Psoas muscle (tissue), 8 donors: ENCODE measurements around the gene PRSS38. TPM values are rescaled to one million over a fixed set of nuclear protein-coding genes. Genes with fewer than 3 reads are reported as not detected.
A peak's percentile ranks its signal among the peaks of the same experiment; 100 is the strongest.

ENCODE experiments used
- ATAC-seq, 4 donors: fragments of 200-7000 bp; cut with Tn5 transposase; one replicate each; pipeline ENCODE4 v1.9.1; 2020; ENCODE audit warnings: moderate library complexity in 3 of 4, mild to moderate bottlenecking in 2 of 4
- DNase-seq, 2 donors: peaks; one replicate each; pipeline ENCODE4 v3.0.0-alpha.2; 2020
- H3K27ac ChIP-seq: fragments of 200-600 bp; one replicate; pipeline ENCODE4 v1.8.0; 2022
- H3K27me3 ChIP-seq, 3 donors: fragments of 200-600 bp in 1 of 3; one replicate each; pipeline versions ENCODE4 v1.6.1 to v1.8.0; 2013 to 2022; ENCODE audit warnings: low read length in 2 of 3, mild to moderate bottlenecking in 2 of 3, moderate library complexity in 1 of 3; ENCODE audit not compliant: insufficient read depth in 3 of 3
- H3K36me3 ChIP-seq, 2 donors: fragments of 200-600 bp in 1 of 2; one replicate each; pipeline versions ENCODE4 v1.6.1 to v1.8.0; 2013 to 2022; ENCODE audit warnings: low read depth in 1 of 2, mild to moderate bottlenecking in 1 of 2, moderate library complexity in 1 of 2; ENCODE audit not compliant: insufficient read depth in 1 of 2
- H3K4me1 ChIP-seq: fragments of 200-600 bp; one replicate; pipeline ENCODE4 v1.8.0; 2022
- H3K4me3 ChIP-seq: fragments of 200-600 bp; one replicate; pipeline ENCODE4 v1.8.0; 2022; ENCODE audit warnings: mild to moderate bottlenecking
- H3K9me3 ChIP-seq: fragments of 200-600 bp; one replicate; pipeline ENCODE4 v1.8.0; 2022
- CTCF ChIP-seq: fragments of 200-600 bp; IDR thresholded peaks from one replicate; pipeline ENCODE4 v1.8.0; 2022; ENCODE audit warnings: antibody characterized with exemption
- WGBS, 3 donors: extraction: QIAGEN DNeasy Blood & Tissue Kit; methylation state at CpG; one replicate each; pipeline versions ENCODE4 v1.1.6 to v1.1.7; 2013; 5-methylcytosine and 5-hydroxymethylcytosine counted together
- intact Hi-C, 2 donors: fragments of 100-400 bp; cut with DNase I; formaldehyde crosslinking; loops; one replicate each; pipeline versions ENCODE4 v1.11.0 to v1.14.2; 2022
- polyA plus RNA-seq, 3 donors: library from polyadenylated mRNA; stranded (reverse); fragments of 200-250 nt; gene quantifications; one replicate each; pipeline ENCODE4 v1.2.3, GENCODE V29; 2013
- total RNA-seq, 4 donors: library from RNA; stranded (reverse); fragmentation: NEBNext Ultra II Directional in 2 of 4; extraction: Animal tissue kit (Norgen Biotek cat#: 25700) in 2 of 4; gene quantifications; one replicate each; pipeline versions ENCODE4 v1.2.1 to v1.2.4, GENCODE V29; 2021 to 2023
- donor health status: healthy with polysubstance abuse.
- donor health status: DM: no; HTN: no; CAD: no; lungs with moderate emphysema.
- donor health status: Bipolar disorder and iron deficiency.
- donor health status: healthy.
- donor health status: DM: yes; HTN: yes; CAD: no.
- donor health status: DM: no; HTN: no; CAD: no.
- donor health status: DM: no; HTN: no; CAD: no.
- donor health status: DM: yes; HTN: yes; CAD: no.

PRSS38 gene
- total and polyA plus RNA-seq, 7 donors, result not detected

- Histone ChIP-seq H3K9me3 (no peaks in the 10 kb centered on the region), H3K4me3 (no peak overlapping the region), H3K27me3 (no peaks in the 10 kb centered on the region), H3K27ac (no peak overlapping the region), H3K36me3 (no peaks in the 10 kb centered on the region), H3K4me1 (peaks cover 1% of the 10 kb centered on the region)
- DNase-seq (no peak), ATAC-seq (no peak)
- no peak for TF ChIP-seq CTCF
- intact Hi-C loops, result no loop called here
- WGBS, 3 donors, result 62 to 69% (median 65%) methylated on average over 4 of the region's 4 CpGs
Observed at GRCh38 chr1:227880342-227880924, 65.0 kb downstream of the PRSS38 start.

DNA sequence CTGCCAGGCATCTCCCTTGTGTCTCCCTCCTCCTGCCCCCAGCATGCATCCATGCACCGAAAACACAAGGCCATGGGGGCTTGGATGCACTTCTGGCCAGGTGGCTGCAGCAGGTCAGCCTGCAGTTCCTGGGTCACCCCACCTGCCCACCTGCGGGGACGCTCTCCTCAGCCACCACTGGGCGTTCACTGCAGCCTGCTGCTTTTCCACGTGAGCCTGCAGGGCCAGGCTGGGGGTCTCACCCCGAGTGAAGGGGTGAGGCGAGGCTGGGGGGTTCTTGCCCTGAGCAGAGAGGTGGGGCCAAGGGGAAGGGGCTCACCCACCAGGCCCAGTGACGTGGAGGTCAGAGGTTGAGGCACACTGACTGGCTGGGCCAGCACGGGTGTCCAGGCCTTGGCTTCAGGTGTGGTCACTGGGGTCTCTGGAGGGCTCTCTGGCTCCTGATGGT is 67.6 kb downstream of the PRSS38 start:
- WGBS, 3 donors, result 85 to 90% (median 88%) methylated on average over 9 of the region's 9 CpGs
- peak; percentile 9 to 34 for DNase-seq
- intact Hi-C loops, result no loop called here

GRCh38 chr1:227883641-227884301 is 68.3 kb downstream of the PRSS38 start:
- WGBS, 3 donors, result 74 to 87% (median 78%) methylated on average over 15 of the region's 15 CpGs
- peaks cover 8% of the 10 kb centered on the region for H3K4me1 ChIP-seq
- ATAC-seq, result no peak
- no peaks in the 10 kb centered on the region for H3K36me3 ChIP-seq
- no peaks in the 10 kb centered on the region for H3K9me3 ChIP-seq
- H3K4me3 ChIP-seq, result no peak overlapping the region
- H3K27me3 ChIP-seq, result peaks cover 0 to 5% (median 0%) of the 10 kb centered on the region in 3 donors
- intact Hi-C loops, result no loop called here
- TF ChIP-seq CTCF, result no peak
- DNase-seq, result peak; percentile 8 to 39
- H3K27ac ChIP-seq, result no peak overlapping the region

More for the DNA sequence above, 67.6 kb downstream of the PRSS38 start:
- no peak for ATAC-seq
- Histone ChIP-seq H3K9me3 (no peaks in the 10 kb centered on the region), H3K4me1 (peaks cover 8% of the 10 kb centered on the region), H3K27ac (no peak overlapping the region), H3K36me3 (no peaks in the 10 kb centered on the region), H3K27me3 (peaks cover 0 to 5% (median 0%) of the 10 kb centered on the region in 3 donors), H3K4me3 (no peak overlapping the region)
- no peak for TF ChIP-seq CTCF

GRCh38 chr1:227884370-227885134 is 69.1 kb downstream of the PRSS38 start:
- TF ChIP-seq CTCF, result no peak
- peak; percentile 9 to 25 for DNase-seq
- no peaks in the 10 kb centered on the region for H3K36me3 ChIP-seq
- intact Hi-C loops, result no loop called here
- H3K9me3 ChIP-seq, result no peaks in the 10 kb centered on the region
- no peak overlapping the region for H3K4me3 ChIP-seq
- no peak overlapping the region for H3K27ac ChIP-seq
- 91 to 94% (median 94%) methylated on average over 13 to 15 of the region's 15 CpGs for WGBS, 3 donors
- peaks cover 8% of the 10 kb centered on the region for H3K4me1 ChIP-seq
- peaks cover 0 to 5% (median 0%) of the 10 kb centered on the region in 3 donors for H3K27me3 ChIP-seq
- no peak for ATAC-seq
